Mononuclear cell (primary cell): ENCODE data around the gene HMCN2. TPM values are rescaled to one million over a fixed set of nuclear protein-coding genes. Genes with fewer than 3 reads are reported as not detected.

ENCODE experiments used
- H3K27me3 ChIP-seq: 2 replicates; pipeline ENCODE4 v1.6.0; 2011; ENCODE audit warnings: low read length, control low read depth; ENCODE audit not compliant: insufficient read depth
- H3K4me1 ChIP-seq: 2 replicates; pipeline ENCODE4 v1.5.1; 2011; ENCODE audit warnings: mild to moderate bottlenecking, low read length, control low read depth; ENCODE audit not compliant: insufficient read depth
- H3K4me3 ChIP-seq: 2 replicates; pipeline ENCODE4 v1.5.1; 2011; ENCODE audit warnings: mild to moderate bottlenecking, low read length, moderate library complexity
- H3K9me3 ChIP-seq: 2 replicates; pipeline ENCODE4 v1.5.1; 2011; ENCODE audit warnings: low read depth, mild to moderate bottlenecking, control low read depth, low read length
- total RNA-seq: library from RNA; depleted of rRNA; stranded (reverse); fragments of >200 nt; gene quantifications from one replicate; pipeline ENCODE4 v1.2.3, GENCODE V29; 2012

The HMCN2 gene
- total RNA-seq: not detected

GRCh38 chr9:130265431-130266235 is at the start of gene HMCN2:
Gene HMCN2 (plus strand): TSS chr9:130265760. CDS start chr9:130265879, 119 bp downstream.
- Histone ChIP-seq H3K4me3 (no peak within 1 kb of the TSS), H3K27me3 (peaks cover 58% of the 10 kb centered on the region), H3K9me3 (no peaks in the 10 kb centered on the region), H3K4me1 (peaks cover 15% of the 10 kb centered on the region)

GRCh38 chr9:130217838-130218237 is 47.7 kb upstream of the HMCN2 start:
- Histone ChIP-seq H3K9me3 (no peaks in the 10 kb centered on the region), H3K27me3 (no peaks in the 10 kb centered on the region), H3K4me3 (no peak overlapping the region), H3K4me1 (no peaks in the 10 kb centered on the region)

GRCh38 chr9:130219661-130220096 is 45.9 kb upstream of the HMCN2 start:
- H3K9me3 ChIP-seq: no peaks in the 10 kb centered on the region
- H3K4me3 ChIP-seq: no peak overlapping the region
- no peaks in the 10 kb centered on the region for H3K27me3 ChIP-seq

GRCh38 chr9:130220352-130220751 is 45.2 kb upstream of the HMCN2 start:
- Histone ChIP-seq H3K27me3 (no peaks in the 10 kb centered on the region), H3K4me1 (no peaks in the 10 kb centered on the region), H3K4me3 (no peak overlapping the region), H3K9me3 (no peaks in the 10 kb centered on the region)

More at GRCh38 chr9:130219661-130220096, 45.9 kb upstream of the HMCN2 start:
- H3K4me1 ChIP-seq: no peaks in the 10 kb centered on the region

GRCh38 chr9:130222833-130223232 is 42.7 kb upstream of the HMCN2 start:
- no peaks in the 10 kb centered on the region for H3K9me3 ChIP-seq

GRCh38 chr9:130225071-130225470 is 40.5 kb upstream of the HMCN2 start:
- no peak overlapping the region for H3K4me3 ChIP-seq
- H3K27me3 ChIP-seq: no peaks in the 10 kb centered on the region
- H3K9me3 ChIP-seq: no peaks in the 10 kb centered on the region
- no peaks in the 10 kb centered on the region for H3K4me1 ChIP-seq

More at GRCh38 chr9:130222833-130223232, 42.7 kb upstream of the HMCN2 start:
- Histone ChIP-seq H3K4me1 (no peaks in the 10 kb centered on the region), H3K27me3 (no peaks in the 10 kb centered on the region), H3K4me3 (no peak overlapping the region)

- no peak overlapping the region for H3K4me3 ChIP-seq
- no peaks in the 10 kb centered on the region for H3K4me1 ChIP-seq
- H3K9me3 ChIP-seq: no peaks in the 10 kb centered on the region
- no peaks in the 10 kb centered on the region for H3K27me3 ChIP-seq
Observed at GRCh38 chr9:130225586-130225985, 40.0 kb upstream of the HMCN2 start.

GRCh38 chr9:130226112-130226511 is 39.4 kb upstream of the HMCN2 start:
- Histone ChIP-seq H3K9me3 (no peaks in the 10 kb centered on the region), H3K4me1 (no peaks in the 10 kb centered on the region), H3K4me3 (no peak overlapping the region), H3K27me3 (no peaks in the 10 kb centered on the region)

GRCh38 chr9:130227833-130228232 is 37.7 kb upstream of the HMCN2 start:
- no peaks in the 10 kb centered on the region for H3K9me3 ChIP-seq
- H3K4me3 ChIP-seq: no peak overlapping the region
- H3K4me1 ChIP-seq: no peaks in the 10 kb centered on the region

GRCh38 chr9:130229759-130230158 is 35.8 kb upstream of the HMCN2 start:
- Histone ChIP-seq H3K4me3 (no peak overlapping the region), H3K4me1 (no peaks in the 10 kb centered on the region), H3K9me3 (no peaks in the 10 kb centered on the region), H3K27me3 (no peaks in the 10 kb centered on the region)

More at GRCh38 chr9:130227833-130228232, 37.7 kb upstream of the HMCN2 start:
- H3K27me3 ChIP-seq: no peaks in the 10 kb centered on the region

GRCh38 chr9:130230631-130231030 is 34.9 kb upstream of the HMCN2 start:
- Histone ChIP-seq H3K27me3 (no peaks in the 10 kb centered on the region), H3K4me1 (no peaks in the 10 kb centered on the region), H3K4me3 (no peak overlapping the region), H3K9me3 (no peaks in the 10 kb centered on the region)

GRCh38 chr9:130232899-130233586 is 32.5 kb upstream of the HMCN2 start:
- Histone ChIP-seq H3K4me3 (no peak overlapping the region), H3K4me1 (no peaks in the 10 kb centered on the region), H3K9me3 (no peaks in the 10 kb centered on the region), H3K27me3 (no peaks in the 10 kb centered on the region)

- Histone ChIP-seq H3K9me3 (no peaks in the 10 kb centered on the region), H3K4me3 (no peak overlapping the region), H3K27me3 (no peaks in the 10 kb centered on the region), H3K4me1 (no peaks in the 10 kb centered on the region)
Observed at GRCh38 chr9:130233587-130233945, 32.0 kb upstream of the HMCN2 start.

GRCh38 chr9:130234340-130235260 is 31.0 kb upstream of the HMCN2 start:
- H3K4me1 ChIP-seq: no peaks in the 10 kb centered on the region
- no peaks in the 10 kb centered on the region for H3K9me3 ChIP-seq

More at GRCh38 chr9:130234340-130235260, 31.0 kb upstream of the HMCN2 start:
- Histone ChIP-seq H3K27me3 (no peaks in the 10 kb centered on the region), H3K4me3 (no peak overlapping the region)
